ENCODE data around the gene STK10.

STK10 gene

GRCh38 chr5:172077664-172078425, 110.2 kb downstream of the STK10 start:
- TF ChIP-seq, protein P1, sequence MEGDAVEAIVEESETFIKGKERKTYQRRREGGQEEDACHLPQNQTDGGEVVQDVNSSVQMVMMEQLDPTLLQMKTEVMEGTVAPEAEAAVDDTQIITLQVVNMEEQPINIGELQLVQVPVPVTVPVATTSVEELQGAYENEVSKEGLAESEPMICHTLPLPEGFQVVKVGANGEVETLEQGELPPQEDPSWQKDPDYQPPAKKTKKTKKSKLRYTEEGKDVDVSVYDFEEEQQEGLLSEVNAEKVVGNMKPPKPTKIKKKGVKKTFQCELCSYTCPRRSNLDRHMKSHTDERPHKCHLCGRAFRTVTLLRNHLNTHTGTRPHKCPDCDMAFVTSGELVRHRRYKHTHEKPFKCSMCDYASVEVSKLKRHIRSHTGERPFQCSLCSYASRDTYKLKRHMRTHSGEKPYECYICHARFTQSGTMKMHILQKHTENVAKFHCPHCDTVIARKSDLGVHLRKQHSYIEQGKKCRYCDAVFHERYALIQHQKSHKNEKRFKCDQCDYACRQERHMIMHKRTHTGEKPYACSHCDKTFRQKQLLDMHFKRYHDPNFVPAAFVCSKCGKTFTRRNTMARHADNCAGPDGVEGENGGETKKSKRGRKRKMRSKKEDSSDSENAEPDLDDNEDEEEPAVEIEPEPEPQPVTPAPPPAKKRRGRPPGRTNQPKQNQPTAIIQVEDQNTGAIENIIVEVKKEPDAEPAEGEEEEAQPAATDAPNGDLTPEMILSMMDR (IDR thresholded peaks at IDR 0.05; ENCODE audit: extremely low read depth, insufficient read depth, missing control alignments) = no peak
- DNase-seq (ENCODE audit: low spot score) = no peak
- in situ Hi-C loops (cut with MboI; ENCODE audit: low pct_unique_long_range_greater_than_20kb, low sequenced_read_pairs, unreplicated experiment) = no loop called here

DNA sequence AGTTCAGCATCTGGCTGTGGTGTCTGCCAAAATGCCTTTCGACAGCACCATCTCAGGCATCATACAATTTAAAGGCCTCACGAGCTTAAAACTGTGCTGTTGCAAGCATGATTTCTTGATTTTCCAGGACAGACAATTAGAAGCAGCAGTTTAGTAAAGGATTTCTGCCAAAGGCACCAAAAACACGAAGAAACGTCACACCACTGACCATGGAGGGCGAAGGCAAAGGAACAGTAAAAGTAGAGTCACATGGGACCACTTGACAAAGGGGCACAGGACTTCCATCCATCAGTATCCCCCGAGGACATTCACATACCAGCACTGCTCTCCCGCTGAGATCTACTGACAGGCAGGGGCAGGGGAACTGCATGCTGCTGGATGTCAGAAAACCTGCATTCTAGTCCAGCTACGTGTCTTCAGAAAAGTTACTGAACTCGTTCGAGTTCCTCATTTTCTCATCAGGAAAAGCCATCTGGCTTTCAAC, 111.2 kb downstream of the STK10 start:
- in situ Hi-C loops (cut with MboI; ENCODE audit: low pct_unique_long_range_greater_than_20kb, low sequenced_read_pairs, unreplicated experiment) = no loop called here
- TF ChIP-seq, protein P1 (IDR thresholded peaks at IDR 0.05; ENCODE audit: extremely low read depth, insufficient read depth, missing control alignments) = no peak
- DNase-seq (ENCODE audit: low spot score) = no peak

GRCh38 chr5:172075656-172076055, 112.4 kb downstream of the STK10 start:
- TF ChIP-seq, protein P1 (IDR thresholded peaks at IDR 0.05; ENCODE audit: extremely low read depth, insufficient read depth, missing control alignments) = no peak
- in situ Hi-C loops (cut with MboI; ENCODE audit: low pct_unique_long_range_greater_than_20kb, low sequenced_read_pairs, unreplicated experiment) = no loop called here
- no peak for DNase-seq (ENCODE audit: low spot score)

- TF ChIP-seq, protein P1 (IDR thresholded peaks at IDR 0.05; ENCODE audit: extremely low read depth, insufficient read depth, missing control alignments) = no peak
- in situ Hi-C loops (cut with MboI; ENCODE audit: low pct_unique_long_range_greater_than_20kb, low sequenced_read_pairs, unreplicated experiment) = no loop called here
- DNase-seq (ENCODE audit: low spot score) = no peak
Measured at GRCh38 chr5:172074896-172075295, 113.1 kb downstream of the STK10 start.

DNA sequence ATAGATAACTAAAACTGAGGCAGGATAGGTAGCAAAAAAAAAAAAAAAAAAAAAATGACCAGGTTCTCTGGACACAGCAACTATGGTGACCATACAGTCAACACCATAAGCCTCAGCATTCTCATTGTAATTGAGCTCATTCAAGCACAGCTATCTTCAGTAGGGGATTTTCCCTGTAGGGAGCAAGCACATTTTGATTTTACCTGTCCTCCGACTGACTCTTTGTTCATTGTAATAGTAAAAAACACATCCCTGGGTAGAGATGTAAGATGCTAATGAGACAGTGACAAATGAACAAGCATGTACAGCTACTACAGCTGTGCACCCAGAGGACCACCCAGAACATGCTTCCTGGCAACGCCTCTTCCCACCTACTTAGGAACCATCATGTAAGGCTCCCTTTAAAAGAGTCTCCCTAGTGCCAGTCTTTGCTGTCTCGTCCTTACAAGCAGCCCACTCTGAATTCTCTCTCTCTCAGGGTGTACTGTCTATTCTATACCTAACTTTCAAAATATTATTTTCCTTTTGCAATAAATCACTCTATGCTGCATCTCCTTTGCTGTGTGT, 116.6 kb downstream of the STK10 start:
- in situ Hi-C loops (cut with MboI; ENCODE audit: low pct_unique_long_range_greater_than_20kb, low sequenced_read_pairs, unreplicated experiment) = no loop called here
- DNase-seq (ENCODE audit: low spot score) = no peak

GRCh38 chr5:172065431-172066065, 122.5 kb downstream of the STK10 start:
- TF ChIP-seq, protein P1 (IDR thresholded peaks at IDR 0.05; ENCODE audit: extremely low read depth, insufficient read depth, missing control alignments) = no peak
- no peak for DNase-seq (ENCODE audit: low spot score)
- in situ Hi-C loops (cut with MboI; ENCODE audit: low pct_unique_long_range_greater_than_20kb, low sequenced_read_pairs, unreplicated experiment) = no loop called here

More for the DNA sequence above, 116.6 kb downstream of the STK10 start:
- TF ChIP-seq, protein P1 (IDR thresholded peaks at IDR 0.05; ENCODE audit: extremely low read depth, insufficient read depth, missing control alignments) = no peak

Data from GM13977 (cell line).